ENCODE data around the gene ASPDH. TPM values are rescaled to one million over a fixed set of nuclear protein-coding genes. Genes with fewer than 3 reads are reported as not detected.

Gene ASPDH
- total and polyA plus RNA-seq, 2 donors (not counting 3 experiments of a cell fraction or from before 2014, with no cell fraction given): not detected

DNA sequence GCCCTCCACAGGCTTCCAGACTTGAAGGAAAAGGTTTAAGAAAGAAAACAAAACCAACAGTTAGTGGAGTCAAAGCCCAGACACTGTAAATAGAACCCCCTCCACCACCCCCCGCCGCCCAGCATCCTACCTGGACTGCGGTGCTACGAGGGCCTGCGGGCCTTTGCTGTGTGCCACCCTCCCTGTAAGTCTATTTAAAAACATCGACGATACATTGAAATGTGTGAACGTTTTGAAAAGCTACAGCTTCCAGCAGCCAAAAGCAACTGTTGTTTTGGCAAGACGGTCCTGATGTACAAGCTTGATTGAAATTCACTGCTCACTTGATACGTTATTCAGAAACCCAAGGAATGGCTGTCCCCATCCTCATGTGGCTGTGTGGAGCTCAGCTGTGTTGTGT is 30.8 kb downstream of the ASPDH start:
- BruUV-seq (replicated peaks): TSS peak; percentile 39
- Histone ChIP-seq H3K9ac (replicated peaks; ENCODE audit: extremely low read depth, insufficient read depth, low read length) (no peak overlapping the region), H2AFZ (ENCODE audit: low read depth, low read length) (no peak overlapping the region), H4K20me1 (replicated peaks; ENCODE audit: control insufficient read depth, extremely low read depth, insufficient read depth, low read length) (no peaks in the 10 kb centered on the region), H3K27me3 (ENCODE audit: control insufficient read depth in 2 of 2, insufficient read depth in 2 of 2, low read length in 2 of 2) (peaks cover 0 to 4% of the 10 kb centered on the region in 2 experiments), H3K36me3 (ENCODE audit: control insufficient read depth in 2 of 2, extremely low read depth in 1 of 2, insufficient read depth in 2 of 2, low read length in 2 of 2) (peaks cover 0 to 32% of the 10 kb centered on the region in 2 experiments), H3K4me3 (replicated peaks in 1 of 3; ENCODE audit: insufficient read depth in 1 of 3, low read depth in 1 of 3, low read length in 3 of 3) (no peak overlapping the region), H3K79me2 (ENCODE audit: control insufficient read depth, insufficient read depth, low read length) (no peaks in the 10 kb centered on the region), H3K27ac (ENCODE audit: insufficient read depth, low read depth, low read length) (no peak overlapping the region), H3K4me2 (ENCODE audit: insufficient read depth, low read length) (no peak overlapping the region), H3K9me3 (replicated peaks; ENCODE audit: control insufficient read depth, insufficient read depth, low read length) (no peaks in the 10 kb centered on the region), H3K4me1 (ENCODE audit: control insufficient read depth, extremely low read depth, insufficient read depth, low read length) (no peaks in the 10 kb centered on the region), H3K9me1 (replicated peaks; ENCODE audit: control insufficient read depth, extremely low read depth, insufficient read depth, low read length) (no peaks in the 10 kb centered on the region)
- intact Hi-C loops (cut with micrococcal nuclease) (no loop called here), dilution Hi-C loops (cut with MboI; ENCODE audit: extremely low pct_ligation_motif_present, low sequenced_read_pairs) (no loop called here)
- DNase-seq (ENCODE audit: low read depth, low spot score) (no peak), FAIRE-seq (no peak)
- POLR2A ChIA-PET: no interaction called here
- CTCF ChIA-PET: no interaction called here
- TF ChIP-seq, protein P1, sequence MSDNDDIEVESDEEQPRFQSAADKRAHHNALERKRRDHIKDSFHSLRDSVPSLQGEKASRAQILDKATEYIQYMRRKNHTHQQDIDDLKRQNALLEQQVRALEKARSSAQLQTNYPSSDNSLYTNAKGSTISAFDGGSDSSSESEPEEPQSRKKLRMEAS (IDR thresholded peaks at IDR 0.05; ENCODE audit: insufficient read depth, insufficient read length): no peak
- TF ChIP-seq EZH2 (IDR thresholded peaks at IDR 0.05; ENCODE audit: borderline replicate concordance, low read depth, low read length, severe bottlenecking): no peak
- TF ChIP-seq POLR2A (IDR thresholded peaks at IDR 0.05; ENCODE audit: low read depth, low read length): no peak
- TF ChIP-seq, protein P2, sequence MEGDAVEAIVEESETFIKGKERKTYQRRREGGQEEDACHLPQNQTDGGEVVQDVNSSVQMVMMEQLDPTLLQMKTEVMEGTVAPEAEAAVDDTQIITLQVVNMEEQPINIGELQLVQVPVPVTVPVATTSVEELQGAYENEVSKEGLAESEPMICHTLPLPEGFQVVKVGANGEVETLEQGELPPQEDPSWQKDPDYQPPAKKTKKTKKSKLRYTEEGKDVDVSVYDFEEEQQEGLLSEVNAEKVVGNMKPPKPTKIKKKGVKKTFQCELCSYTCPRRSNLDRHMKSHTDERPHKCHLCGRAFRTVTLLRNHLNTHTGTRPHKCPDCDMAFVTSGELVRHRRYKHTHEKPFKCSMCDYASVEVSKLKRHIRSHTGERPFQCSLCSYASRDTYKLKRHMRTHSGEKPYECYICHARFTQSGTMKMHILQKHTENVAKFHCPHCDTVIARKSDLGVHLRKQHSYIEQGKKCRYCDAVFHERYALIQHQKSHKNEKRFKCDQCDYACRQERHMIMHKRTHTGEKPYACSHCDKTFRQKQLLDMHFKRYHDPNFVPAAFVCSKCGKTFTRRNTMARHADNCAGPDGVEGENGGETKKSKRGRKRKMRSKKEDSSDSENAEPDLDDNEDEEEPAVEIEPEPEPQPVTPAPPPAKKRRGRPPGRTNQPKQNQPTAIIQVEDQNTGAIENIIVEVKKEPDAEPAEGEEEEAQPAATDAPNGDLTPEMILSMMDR (IDR thresholded peaks at IDR 0.05; ENCODE audit: extremely low read depth in 1 of 2, insufficient read depth in 1 of 2, low read depth in 1 of 2, low read length in 2 of 2): no peak
- no peak for TF ChIP-seq GATA2 (IDR thresholded peaks at IDR 0.05; ENCODE audit: insufficient read depth, insufficient read length, low read depth, low read length)
- no peak for TF ChIP-seq FOS (IDR thresholded peaks at IDR 0.05; ENCODE audit: borderline replicate concordance, insufficient read depth, low read length)
- TF ChIP-seq POLR2AphosphoS5 (IDR thresholded peaks at IDR 0.05; ENCODE audit: insufficient read depth, low read depth, low read length): no peak
- no peak for TF ChIP-seq MYC (IDR thresholded peaks at IDR 0.05; ENCODE audit: low read depth, low read length)
- no peak for TF ChIP-seq JUN (IDR thresholded peaks at IDR 0.05; ENCODE audit: borderline replicate concordance, insufficient read depth, insufficient read length, low read depth)

All from endothelial cell of umbilical vein (primary cell).